Fibroblast of skin of back (primary cell): ENCODE measurements around the gene VSIG10.

Experiments
- DNase-seq: peaks from one replicate; pipeline ENCODE4 v3.0.0-alpha.2; 2013

Gene VSIG10

GRCh38 chr12:118059341-118060191 is 44.2 kb downstream of the VSIG10 start:
- DNase-seq = peak; percentile 76

DNA sequence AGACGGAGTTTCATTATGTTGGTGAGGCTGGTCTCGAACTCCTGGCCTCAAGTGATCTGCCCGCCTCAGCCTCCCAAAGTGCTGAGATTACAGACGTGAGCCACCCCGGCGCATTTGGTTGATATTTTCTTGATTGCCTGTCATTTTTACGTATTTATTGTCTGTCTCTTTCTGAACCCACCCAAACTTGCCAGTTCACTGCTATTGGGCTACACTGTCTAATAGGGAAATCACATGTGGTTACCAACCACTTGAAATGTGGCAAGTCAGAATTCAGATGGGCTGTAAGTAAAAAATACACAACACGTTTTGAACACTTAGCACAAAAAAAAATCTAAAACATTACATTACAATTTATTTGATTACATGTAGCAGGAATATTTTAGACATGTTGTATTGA is 44.9 kb downstream of the VSIG10 start:
- no peak for DNase-seq

GRCh38 chr12:118058227-118058626 is 45.6 kb downstream of the VSIG10 start:
- no peak for DNase-seq

GRCh38 chr12:118055865-118056773 is 47.7 kb downstream of the VSIG10 start:
- peak; percentile 9 for DNase-seq

DNA sequence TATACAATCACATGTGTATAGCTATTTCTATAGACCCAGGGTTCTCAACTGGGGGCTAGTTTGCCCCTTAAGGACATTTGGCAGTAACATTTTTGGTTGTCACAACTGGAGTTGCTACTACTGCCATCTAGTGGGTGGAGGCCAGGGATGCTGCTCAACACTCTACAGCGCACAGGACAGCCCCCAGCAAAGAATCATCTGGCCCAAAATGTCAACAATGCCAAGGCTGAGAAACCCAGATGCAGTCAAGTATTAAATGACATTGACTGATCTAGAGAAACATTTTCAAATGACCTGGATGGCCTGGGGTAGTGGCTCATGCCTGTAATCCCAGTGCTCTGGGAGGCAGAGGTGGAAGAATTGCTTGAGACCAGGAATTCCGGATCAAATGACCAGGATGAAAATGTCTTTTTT is 48.7 kb downstream of the VSIG10 start:
- peak; percentile 63 for DNase-seq

DNA sequence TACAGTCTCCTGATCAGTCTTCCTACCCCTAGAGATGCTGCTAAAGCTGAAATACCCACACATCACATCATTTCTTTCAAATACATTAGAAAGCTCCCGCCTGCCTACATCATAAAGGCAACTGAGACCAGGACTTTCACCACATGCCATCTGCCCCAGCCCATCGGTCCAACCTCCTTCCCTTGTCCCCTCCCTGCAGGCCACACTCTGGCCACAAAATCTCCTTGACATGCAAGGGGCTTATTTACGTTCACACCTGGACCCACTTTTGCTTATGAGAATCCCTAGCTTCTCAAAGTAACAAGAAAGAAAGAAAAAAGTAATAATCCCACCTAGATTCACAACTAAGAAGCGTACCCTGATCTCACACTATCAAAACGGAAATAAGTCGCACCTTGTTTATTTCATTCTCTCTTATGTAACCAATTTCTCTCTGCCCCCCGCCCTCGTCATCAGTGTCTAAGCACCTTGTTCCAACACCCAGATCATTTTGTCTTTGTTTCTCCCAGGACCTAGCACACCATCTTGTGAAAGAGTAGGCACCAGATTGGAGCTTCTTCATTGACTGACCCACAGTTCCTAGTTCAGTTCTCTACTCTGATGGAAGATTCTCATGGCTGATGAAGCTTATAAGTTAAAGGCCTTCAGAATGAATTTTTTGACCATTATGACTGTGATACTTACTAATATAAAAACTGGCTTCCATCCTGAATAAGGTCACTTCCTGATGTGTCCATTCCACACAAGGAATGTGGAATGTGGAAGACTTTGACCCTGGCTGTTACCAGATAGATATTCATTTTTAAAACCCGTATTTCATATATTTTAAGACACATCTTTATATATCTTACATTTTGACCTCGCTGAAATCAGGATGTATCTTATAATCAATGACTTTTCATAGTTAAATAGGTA is 50.5 kb downstream of the VSIG10 start:
- DNase-seq = peak; percentile 51

DNA sequence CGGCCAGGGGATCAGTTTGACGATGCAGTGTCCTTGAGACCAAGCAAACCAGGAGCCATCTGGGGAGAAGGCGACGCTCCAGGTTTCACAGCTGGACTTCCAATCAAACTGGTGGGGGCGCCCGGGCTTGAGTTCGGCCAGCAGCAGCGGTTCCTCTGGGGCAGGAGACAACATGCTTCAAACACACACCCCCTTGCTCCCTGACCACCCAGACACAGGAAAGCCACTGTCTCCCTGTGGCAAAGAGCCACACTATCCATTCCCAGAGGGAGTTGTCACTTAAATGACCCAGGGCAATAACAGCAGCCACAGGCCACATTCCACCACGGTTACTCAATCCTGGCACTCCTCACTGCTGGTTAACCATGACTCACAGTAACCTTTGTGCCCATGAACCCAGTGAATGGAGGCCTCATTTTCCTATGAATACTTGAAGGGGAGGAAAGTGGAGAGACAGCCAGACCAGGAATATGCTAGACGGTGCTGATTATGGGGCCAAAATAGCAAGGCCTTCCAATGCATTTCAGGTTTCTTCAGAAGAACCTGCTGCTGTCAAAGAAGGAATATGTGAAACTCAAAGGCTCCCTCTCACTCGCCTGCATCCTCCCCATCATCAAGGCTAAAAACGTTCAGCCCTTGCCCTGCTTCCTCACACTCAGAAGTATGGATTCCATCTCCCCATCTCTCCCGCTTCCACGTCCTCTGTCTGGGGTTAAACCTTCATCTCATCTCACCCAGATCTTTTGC is 51.3 kb downstream of the VSIG10 start:
- DNase-seq = peak; percentile 98

- no peak for DNase-seq
Measured at GRCh38 chr12:118050972-118051910, 52.6 kb downstream of the VSIG10 start.

GRCh38 chr12:118046430-118046829 is 57.4 kb downstream of the VSIG10 start:
- DNase-seq = no peak

DNA sequence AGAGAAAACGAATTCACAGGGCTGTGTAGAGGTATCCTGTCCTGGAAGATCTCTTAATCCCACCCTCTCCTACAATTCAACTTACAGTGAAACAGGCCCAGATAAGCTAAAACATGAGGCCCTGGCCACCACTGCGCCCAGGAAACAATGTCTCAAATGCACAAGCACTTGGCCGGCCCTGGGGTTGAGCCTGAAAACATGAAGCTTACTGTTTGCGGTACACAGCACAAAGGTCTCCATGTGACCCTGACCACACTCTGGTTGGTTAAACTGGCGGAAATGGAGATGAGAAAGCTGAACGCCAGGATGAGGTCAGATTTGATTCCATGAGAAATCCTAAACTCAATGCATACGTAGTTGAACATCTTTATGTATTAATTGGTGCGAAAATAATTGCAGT is 59.2 kb downstream of the VSIG10 start:
- DNase-seq = no peak

DNA sequence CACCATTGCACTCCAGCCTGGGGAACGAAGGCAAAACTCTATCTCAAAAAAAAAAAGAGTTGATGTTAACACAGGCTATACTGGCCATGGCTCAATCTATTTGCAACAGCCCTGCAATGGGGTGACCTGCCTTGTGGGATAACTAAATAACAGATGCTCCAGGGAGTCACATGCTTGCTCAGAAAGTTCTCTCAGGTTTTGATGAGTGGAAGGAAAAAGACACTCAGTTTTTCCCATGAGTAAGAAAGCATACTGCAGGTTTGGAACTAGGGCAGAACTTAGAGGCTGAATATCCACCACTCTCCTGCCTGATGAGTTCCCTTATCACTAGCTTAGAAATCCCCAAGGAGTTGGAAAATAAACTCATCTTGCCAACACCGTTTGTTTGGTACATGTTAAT is 59.7 kb downstream of the VSIG10 start:
- no peak for DNase-seq

- DNase-seq = no peak
Measured at GRCh38 chr12:118042091-118042490, 61.7 kb downstream of the VSIG10 start.

DNA sequence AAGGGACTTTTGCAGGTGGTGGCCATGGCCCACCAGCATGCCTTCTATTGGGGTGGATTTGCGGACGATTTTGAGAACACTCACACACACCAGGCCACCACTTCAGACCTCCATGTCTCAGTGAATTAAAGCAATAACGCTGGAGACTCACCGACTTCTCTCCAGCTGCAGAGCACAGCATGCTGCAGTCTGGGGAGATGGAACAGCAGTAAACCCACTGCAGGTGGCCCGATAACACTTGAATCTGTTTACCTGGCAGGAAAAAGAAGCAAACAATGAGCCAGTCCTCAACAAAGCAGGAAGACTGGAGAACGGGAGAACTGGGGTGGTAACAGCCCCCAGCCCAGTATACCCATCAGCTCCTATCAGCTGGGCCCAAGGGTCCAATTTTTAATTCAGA is 65.7 kb downstream of the VSIG10 start:
- no peak for DNase-seq

GRCh38 chr12:118036672-118037411 is 67.0 kb downstream of the VSIG10 start:
- no peak for DNase-seq

- DNase-seq = peak; percentile 41
Measured at GRCh38 chr12:118035190-118036041, 68.4 kb downstream of the VSIG10 start.

DNA sequence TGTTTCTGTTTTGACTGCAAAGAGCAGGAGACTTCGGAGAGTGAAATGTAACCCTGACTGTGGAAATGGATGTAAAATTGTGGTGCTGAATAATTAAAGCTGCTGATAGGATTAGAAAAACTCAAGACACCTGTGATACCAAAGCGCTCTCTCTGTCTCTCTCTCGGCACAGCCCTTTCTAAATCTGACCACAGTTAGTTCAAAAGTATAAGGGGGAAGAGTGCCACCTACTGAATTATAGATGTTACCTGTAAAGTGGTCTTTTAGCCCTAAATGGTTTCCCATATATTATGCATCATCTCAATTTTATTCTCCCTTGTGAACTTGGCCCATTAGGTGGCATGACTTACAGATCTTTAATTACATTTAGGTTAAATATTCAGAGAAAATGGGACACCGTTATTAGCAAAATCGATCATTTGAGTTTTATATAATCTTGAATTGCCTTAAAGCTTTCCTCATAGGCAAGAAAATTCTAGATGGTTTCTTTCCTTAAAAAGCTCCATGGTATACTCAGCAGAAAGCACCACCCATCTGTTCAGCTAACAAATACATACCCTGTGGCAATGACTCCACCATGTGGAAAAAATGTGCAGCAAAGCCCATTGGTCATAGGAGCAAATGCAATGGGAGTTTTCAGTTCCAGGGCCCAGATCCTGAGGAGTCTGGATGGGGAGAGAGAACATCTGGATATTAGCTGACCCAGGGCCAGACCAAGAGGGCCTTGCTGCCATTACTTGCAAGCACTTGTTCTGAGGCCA is 69.2 kb downstream of the VSIG10 start:
- DNase-seq = peak; percentile 63

DNA sequence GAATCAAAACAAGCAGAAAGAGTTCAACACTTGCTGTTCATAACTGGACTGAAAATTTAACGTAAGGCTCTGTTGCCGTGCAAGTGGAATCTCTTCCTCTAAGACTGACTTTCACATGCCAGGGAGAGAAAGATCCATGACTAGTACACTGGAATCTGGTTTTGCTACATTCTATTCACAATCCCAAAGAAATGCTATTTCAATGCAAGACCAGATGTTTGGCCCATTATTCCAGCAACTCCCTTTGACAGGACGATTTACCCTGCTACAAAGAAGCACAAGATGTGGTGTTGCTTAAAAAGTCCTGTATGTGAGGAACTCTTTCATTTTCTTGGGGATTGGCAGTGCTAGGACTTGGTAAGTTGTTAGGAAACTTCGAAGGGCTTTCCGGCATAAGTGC is 69.9 kb downstream of the VSIG10 start:
- DNase-seq = no peak

DNA sequence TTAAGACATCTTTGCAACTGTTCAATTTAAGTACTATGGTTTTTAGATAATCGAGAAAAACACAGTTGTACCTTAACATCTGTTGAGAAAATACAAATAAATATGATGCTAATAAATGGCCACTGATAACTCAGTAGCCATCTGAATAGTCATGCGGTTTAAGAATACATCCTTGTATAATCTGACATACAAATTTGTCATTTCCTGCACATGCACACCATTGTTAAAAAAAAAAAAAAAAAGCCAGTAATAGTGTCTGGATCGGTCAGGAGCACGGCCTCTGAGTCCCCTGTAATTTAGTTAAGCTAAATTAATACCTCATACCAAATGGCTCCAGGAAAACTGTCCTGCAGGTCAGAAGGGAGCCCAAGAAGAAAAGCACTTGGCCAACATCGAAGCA is 70.5 kb downstream of the VSIG10 start:
- no peak for DNase-seq
